Psoas muscle (tissue), 8 donors: Measurements from ENCODE around the gene CWF19L1. TPM values are rescaled to one million over a fixed set of nuclear protein-coding genes. Genes with fewer than 3 reads are reported as not detected.

Experiments
- ATAC-seq, 4 donors: fragments of 200-7000 bp; cut with Tn5 transposase; one replicate each; pipeline ENCODE4 v1.9.1; 2020; ENCODE audit warnings: moderate library complexity in 3 of 4, mild to moderate bottlenecking in 2 of 4
- DNase-seq, 2 donors: peaks; one replicate each; pipeline ENCODE4 v3.0.0-alpha.2; 2020
- H3K27ac ChIP-seq: fragments of 200-600 bp; one replicate; pipeline ENCODE4 v1.8.0; 2022
- H3K27me3 ChIP-seq, 3 donors: fragments of 200-600 bp in 1 of 3; one replicate each; pipeline versions ENCODE4 v1.6.1 to v1.8.0; 2013 to 2022; ENCODE audit warnings: low read length in 2 of 3, mild to moderate bottlenecking in 2 of 3, moderate library complexity in 1 of 3; ENCODE audit not compliant: insufficient read depth in 3 of 3
- H3K36me3 ChIP-seq, 2 donors: fragments of 200-600 bp in 1 of 2; one replicate each; pipeline versions ENCODE4 v1.6.1 to v1.8.0; 2013 to 2022; ENCODE audit warnings: low read depth in 1 of 2, mild to moderate bottlenecking in 1 of 2, moderate library complexity in 1 of 2; ENCODE audit not compliant: insufficient read depth in 1 of 2
- H3K4me1 ChIP-seq: fragments of 200-600 bp; one replicate; pipeline ENCODE4 v1.8.0; 2022
- H3K4me3 ChIP-seq: fragments of 200-600 bp; one replicate; pipeline ENCODE4 v1.8.0; 2022; ENCODE audit warnings: mild to moderate bottlenecking
- H3K9me3 ChIP-seq: fragments of 200-600 bp; one replicate; pipeline ENCODE4 v1.8.0; 2022
- WGBS, 3 donors: extraction: QIAGEN DNeasy Blood & Tissue Kit; methylation state at CpG; one replicate each; pipeline versions ENCODE4 v1.1.6 to v1.1.7; 2013; 5-methylcytosine and 5-hydroxymethylcytosine counted together
- intact Hi-C, 2 donors: fragments of 100-400 bp; cut with DNase I; formaldehyde crosslinking; loops; one replicate each; pipeline versions ENCODE4 v1.11.0 to v1.14.2; 2022
- polyA plus RNA-seq, 3 donors: library from polyadenylated mRNA; stranded (reverse); fragments of 200-250 nt; gene quantifications; one replicate each; pipeline ENCODE4 v1.2.3, GENCODE V29; 2013
- total RNA-seq, 4 donors: library from RNA; stranded (reverse); fragmentation: NEBNext Ultra II Directional in 2 of 4; extraction: Animal tissue kit (Norgen Biotek cat#: 25700) in 2 of 4; gene quantifications; one replicate each; pipeline versions ENCODE4 v1.2.1 to v1.2.4, GENCODE V29; 2021 to 2023
- TF ChIP-seq, protein P1 (sequence below): fragments of 200-600 bp; IDR thresholded peaks from one replicate; pipeline ENCODE4 v1.8.0; 2022; ENCODE audit warnings: antibody characterized with exemption
- donor health status: healthy with polysubstance abuse.
- donor health status: DM: no; HTN: no; CAD: no; lungs with moderate emphysema.
- donor health status: Bipolar disorder and iron deficiency.
- donor health status: healthy.
- donor health status: DM: yes; HTN: yes; CAD: no.
- donor health status: DM: no; HTN: no; CAD: no.
- donor health status: DM: no; HTN: no; CAD: no.
- donor health status: DM: yes; HTN: yes; CAD: no.

Gene CWF19L1
- total and polyA plus RNA-seq, 7 donors = 9.5 to 24.6 (median 13.5) TPM

DNA sequence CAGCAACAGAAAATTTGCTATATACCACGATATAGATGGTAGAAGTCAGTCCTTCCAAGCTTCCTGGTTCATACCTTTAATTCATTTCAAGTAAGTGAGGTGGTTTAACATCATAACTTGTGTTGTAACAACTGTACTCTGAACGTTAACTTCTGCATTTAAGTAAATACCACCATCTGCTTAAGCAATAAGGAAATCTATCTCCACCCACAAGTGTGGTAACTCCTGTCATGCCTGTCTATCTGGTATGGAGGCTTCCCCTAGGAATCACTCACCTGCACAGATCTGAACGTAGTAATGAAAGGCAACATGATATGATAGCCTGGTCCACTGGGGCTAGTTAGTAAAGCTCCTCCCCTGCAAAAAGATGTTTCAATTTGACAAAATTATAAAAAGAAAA is 84.0 kb downstream of the CWF19L1 start:
- no peak for DNase-seq
- peaks cover 0 to 39% of the 10 kb centered on the region in 2 donors for H3K36me3 ChIP-seq
- H3K4me3 ChIP-seq = no peak overlapping the region
- TF ChIP-seq, protein P1, sequence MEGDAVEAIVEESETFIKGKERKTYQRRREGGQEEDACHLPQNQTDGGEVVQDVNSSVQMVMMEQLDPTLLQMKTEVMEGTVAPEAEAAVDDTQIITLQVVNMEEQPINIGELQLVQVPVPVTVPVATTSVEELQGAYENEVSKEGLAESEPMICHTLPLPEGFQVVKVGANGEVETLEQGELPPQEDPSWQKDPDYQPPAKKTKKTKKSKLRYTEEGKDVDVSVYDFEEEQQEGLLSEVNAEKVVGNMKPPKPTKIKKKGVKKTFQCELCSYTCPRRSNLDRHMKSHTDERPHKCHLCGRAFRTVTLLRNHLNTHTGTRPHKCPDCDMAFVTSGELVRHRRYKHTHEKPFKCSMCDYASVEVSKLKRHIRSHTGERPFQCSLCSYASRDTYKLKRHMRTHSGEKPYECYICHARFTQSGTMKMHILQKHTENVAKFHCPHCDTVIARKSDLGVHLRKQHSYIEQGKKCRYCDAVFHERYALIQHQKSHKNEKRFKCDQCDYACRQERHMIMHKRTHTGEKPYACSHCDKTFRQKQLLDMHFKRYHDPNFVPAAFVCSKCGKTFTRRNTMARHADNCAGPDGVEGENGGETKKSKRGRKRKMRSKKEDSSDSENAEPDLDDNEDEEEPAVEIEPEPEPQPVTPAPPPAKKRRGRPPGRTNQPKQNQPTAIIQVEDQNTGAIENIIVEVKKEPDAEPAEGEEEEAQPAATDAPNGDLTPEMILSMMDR = no peak
- H3K4me1 ChIP-seq = peaks cover 25% of the 10 kb centered on the region
- 44 to 58% (median 51%) methylated on average over 3 of the region's 3 CpGs for WGBS, 3 donors
- intact Hi-C loops = no loop called here
- H3K27ac ChIP-seq = no peak overlapping the region
- no peaks in the 10 kb centered on the region for H3K9me3 ChIP-seq
- H3K27me3 ChIP-seq = no peaks in the 10 kb centered on the region
- ATAC-seq = no peak

DNA sequence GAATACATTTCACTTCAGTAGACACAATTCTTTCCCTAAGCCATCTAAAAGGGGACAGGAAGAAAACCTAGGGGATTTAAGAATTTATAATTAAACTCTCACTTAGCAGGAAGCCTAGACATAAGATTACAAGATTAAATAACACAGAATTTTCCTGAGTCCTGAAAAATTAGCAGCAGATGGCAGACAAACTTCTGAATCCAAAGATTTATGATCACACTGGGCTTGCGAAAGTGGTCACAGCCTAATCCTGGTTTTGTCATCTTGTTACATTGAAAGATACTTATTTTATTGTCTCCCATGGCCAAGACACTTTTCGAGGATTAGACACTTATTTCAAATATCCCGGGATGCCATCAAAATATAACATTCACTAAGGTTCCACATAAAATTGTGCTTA is 84.5 kb downstream of the CWF19L1 start:
- Histone ChIP-seq H3K9me3 (no peaks in the 10 kb centered on the region), H3K36me3 (peaks cover 0 to 42% of the 10 kb centered on the region in 2 donors), H3K27me3 (no peaks in the 10 kb centered on the region), H3K27ac (no peak overlapping the region), H3K4me3 (no peak overlapping the region), H3K4me1 (peaks cover 21% of the 10 kb centered on the region)
- ATAC-seq (no peak), DNase-seq (no peak)
- TF ChIP-seq, protein P1 = no peak
- 59 to 68% (median 60%) methylated on average over 3 of the region's 3 CpGs for WGBS, 3 donors
- intact Hi-C loops = no loop called here

Other genes with a start within 250 kb of the CWF19L1 start
- gene CPN1, start 185.8 kb downstream of the CWF19L1 start, total RNA-seq = not detected
- not detected for gene CPN1, start 185.8 kb downstream of the CWF19L1 start, polyA plus RNA-seq
- 10 to 100 TPM in 2 of 4 donors, 1 to 10 TPM in 2; 8.3 to 11.6 (median 10.0) TPM for gene ERLIN1, start 81.6 kb downstream of the CWF19L1 start, total RNA-seq
- 10 to 100 TPM in 2 of 3 donors, 1 to 10 TPM in 1; 6.8 to 15.2 (median 14.3) TPM for gene ERLIN1, start 81.6 kb downstream of the CWF19L1 start, polyA plus RNA-seq
- gene CHUK, start 38.0 kb downstream of the CWF19L1 start, total RNA-seq = 10 to 100 TPM in 3 of 4 donors, 1 to 10 TPM in 1; 8.8 to 23.1 (median 15.3) TPM
- gene CHUK, start 38.0 kb downstream of the CWF19L1 start, polyA plus RNA-seq = 10 to 100 TPM in 1 of 3 donors, 1 to 10 TPM in 2; 8.8 to 32.2 (median 9.5) TPM
- gene BLOC1S2, start 19.0 kb upstream of the CWF19L1 start, total RNA-seq = 10 to 100 TPM; 36.5 to 89.0 (median 64.4) TPM
- gene BLOC1S2, start 19.0 kb upstream of the CWF19L1 start, polyA plus RNA-seq = 100 to 1,000 TPM in 1 of 3 donors, 10 to 100 TPM in 2; 81.2 to 318 (median 89.6) TPM
- gene PKD2L1, start 62.6 kb upstream of the CWF19L1 start, total RNA-seq = not detected
- gene PKD2L1, start 62.6 kb upstream of the CWF19L1 start, polyA plus RNA-seq = not detected
- 10 to 100 TPM in 3 of 4 donors, 1 to 10 TPM in 1; 2.3 to 18.4 (median 12.8) TPM for gene SCD, start 79.6 kb upstream of the CWF19L1 start, total RNA-seq
- 1 to 10 TPM; 1.1 to 9.5 (median 2.1) TPM for gene SCD, start 79.6 kb upstream of the CWF19L1 start, polyA plus RNA-seq
- gene WNT8B, start 195.4 kb upstream of the CWF19L1 start, total RNA-seq = not detected
- gene WNT8B, start 195.4 kb upstream of the CWF19L1 start, polyA plus RNA-seq = not detected